Activated CD4-positive, alpha-beta T cell treated with anti-CD3 and anti-CD28 coated beads, Interleukin-10, Interleukin-2, amounts not matched to agents 100 ng/mL and 50 ng/mL, durations not matched to agents 16 hours and 8 hours (primary cell): ENCODE data around the gene PSD.
"Not testable (repeated sequence)": the region's sequence is repeated elsewhere in the genome, so short reads cannot be mapped to it uniquely, and the experiment has no call there.

Experiments
- DNase-seq: peaks from one replicate; pipeline ENCODE4 v3.0.0-alpha.2; 2020

Gene PSD

GRCh38 chr10:102418622-102419268 lies at the start of gene PSD:
Gene PSD (minus strand): TSS chr10:102418785. CDS start chr10:102417038, 1,747 bp downstream.
- DNase-seq, result no peak

GRCh38 chr10:102467971-102468438 lies 49.4 kb upstream of the PSD start:
- no peak for DNase-seq

GRCh38 chr10:102467318-102467717 lies 48.7 kb upstream of the PSD start:
- DNase-seq, result no peak

GRCh38 chr10:102465466-102465865 lies 46.9 kb upstream of the PSD start:
- no peak for DNase-seq

- DNase-seq, result no peak
Measured at GRCh38 chr10:102463983-102464382, 45.4 kb upstream of the PSD start.

GRCh38 chr10:102462512-102463054 lies 44.0 kb upstream of the PSD start:
- DNase-seq, result no peak

GRCh38 chr10:102461187-102462054 lies 42.8 kb upstream of the PSD start:
- peak; percentile 96 for DNase-seq

- no peak for DNase-seq
Measured at GRCh38 chr10:102460836-102461186, 42.2 kb upstream of the PSD start.

GRCh38 chr10:102458656-102459055 lies 40.1 kb upstream of the PSD start:
- DNase-seq, result no peak

- DNase-seq, result no peak
Measured at GRCh38 chr10:102457591-102458150, 39.1 kb upstream of the PSD start.

- no peak for DNase-seq
Measured at GRCh38 chr10:102455893-102456471, 37.4 kb upstream of the PSD start.

GRCh38 chr10:102454662-102455487 lies 36.3 kb upstream of the PSD start:
- DNase-seq, result not testable (repeated sequence)

GRCh38 chr10:102453502-102453901 lies 34.9 kb upstream of the PSD start:
- DNase-seq, result no peak

- DNase-seq, result peak; percentile 91
Measured at GRCh38 chr10:102452672-102453340, 34.2 kb upstream of the PSD start.

GRCh38 chr10:102451105-102451969 lies 32.8 kb upstream of the PSD start, which contains the start of gene C10orf95:
Gene C10orf95 (minus strand): TSS chr10:102451543. CDS start chr10:102451093, 450 bp downstream.
- DNase-seq, result peak; percentile 13

GRCh38 chr10:102450374-102451104 lies 32.0 kb upstream of the PSD start:
- DNase-seq, result peak; percentile 95

- DNase-seq, result no peak
Measured at GRCh38 chr10:102450124-102450373, 31.5 kb upstream of the PSD start.

- peak; percentile 92 for DNase-seq
Measured at GRCh38 chr10:102449321-102450123, 30.9 kb upstream of the PSD start.

- no peak for DNase-seq
Measured at GRCh38 chr10:102444851-102445250, 26.3 kb upstream of the PSD start.
